Measurements from ENCODE around the gene RSRC1.

DNA sequence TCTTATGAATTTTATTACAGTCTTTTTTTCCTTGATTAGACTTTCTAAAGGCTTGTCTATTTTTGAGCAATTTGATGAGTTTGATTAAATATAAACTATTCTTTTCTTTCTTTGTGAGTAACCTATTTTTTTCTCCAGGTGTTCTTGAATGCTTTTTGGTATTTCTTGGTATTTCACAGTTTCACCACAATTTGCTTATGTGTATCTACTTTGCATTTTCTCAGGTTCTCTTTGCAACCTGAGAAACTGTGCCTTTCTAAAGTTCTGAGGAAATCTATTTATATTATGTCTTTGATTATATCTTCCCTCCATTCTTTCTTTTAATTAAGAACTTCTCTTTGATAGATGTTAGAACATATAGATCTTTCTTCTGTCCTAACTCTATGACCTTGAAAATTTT is 344.0 kb downstream of the RSRC1 start:
- TF ChIP-seq CTCF (optimal IDR thresholded peaks at IDR 0.05 in 1 of 3, IDR thresholded peaks at IDR 0.05 in 1 of 3, conservative IDR thresholded peaks at IDR 0.05 in 1 of 3; ENCODE audit: extremely low read depth in 1 of 3, insufficient read depth in 2 of 3, low read length in 3 of 3) (no peak), EZH2 (IDR thresholded peaks at IDR 0.05; ENCODE audit: low read length) (no peak)

All from keratinocyte (primary cell).